Measurements from ENCODE around the gene LCE2A.
"Not testable (repeated sequence)": the region's sequence is repeated elsewhere in the genome, so short reads cannot be mapped to it uniquely, and the experiment has no call there.

The LCE2A gene, protein sequence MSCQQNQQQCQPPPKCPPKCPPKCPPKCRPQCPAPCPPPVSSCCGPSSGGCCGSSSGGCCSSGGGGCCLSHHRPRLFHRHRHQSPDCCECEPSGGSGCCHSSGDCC

DNA sequence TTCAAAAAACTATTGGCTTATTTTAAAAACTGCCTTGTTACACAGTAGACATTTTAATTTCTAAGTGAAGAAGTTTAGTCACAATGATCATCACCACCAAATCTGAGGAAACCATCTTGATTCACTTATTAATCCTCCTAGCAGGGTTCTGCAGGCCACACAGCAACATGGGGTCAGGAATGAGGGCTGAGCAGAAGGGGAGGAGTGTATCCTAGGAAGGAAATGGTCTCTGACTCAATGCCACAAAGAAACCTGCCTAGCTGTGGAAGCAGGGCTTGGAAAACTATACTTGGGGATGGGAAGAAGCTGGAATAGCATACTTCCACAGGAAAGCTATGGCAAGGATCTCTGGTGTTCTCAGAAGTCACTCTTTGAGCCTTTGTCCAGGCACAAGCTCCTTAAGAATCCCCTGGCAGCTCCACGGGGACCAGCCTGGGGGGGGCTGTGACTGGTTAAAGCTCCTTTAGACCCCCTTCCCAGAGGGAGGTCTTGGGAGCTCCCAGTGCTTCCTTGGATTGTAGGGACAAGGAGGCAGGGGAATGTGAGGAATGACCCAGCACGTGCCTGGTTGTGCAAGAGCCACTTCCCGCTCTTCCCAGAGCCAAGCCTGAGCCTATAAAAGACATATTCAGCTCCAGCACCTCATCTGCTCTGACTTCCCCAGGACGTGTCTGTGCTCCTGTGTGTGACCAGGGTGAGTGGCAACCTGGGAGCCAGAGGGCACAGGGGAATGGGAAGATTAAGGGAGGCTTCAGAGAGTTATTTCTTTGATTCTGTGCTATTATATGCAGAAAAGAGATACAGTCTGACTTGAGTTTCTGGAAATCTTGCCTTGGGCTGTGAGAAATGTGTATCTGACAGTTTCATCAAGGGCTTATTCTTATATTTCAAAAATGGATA, at the start of gene LCE2A:
LCE2A (plus strand) TSS at position 645 of the 900 bp plus-strand sequence. CDS start 557 bp downstream, outside the sequence.
- no peak for DNase-seq (ENCODE audit: low spot score)

DNA sequence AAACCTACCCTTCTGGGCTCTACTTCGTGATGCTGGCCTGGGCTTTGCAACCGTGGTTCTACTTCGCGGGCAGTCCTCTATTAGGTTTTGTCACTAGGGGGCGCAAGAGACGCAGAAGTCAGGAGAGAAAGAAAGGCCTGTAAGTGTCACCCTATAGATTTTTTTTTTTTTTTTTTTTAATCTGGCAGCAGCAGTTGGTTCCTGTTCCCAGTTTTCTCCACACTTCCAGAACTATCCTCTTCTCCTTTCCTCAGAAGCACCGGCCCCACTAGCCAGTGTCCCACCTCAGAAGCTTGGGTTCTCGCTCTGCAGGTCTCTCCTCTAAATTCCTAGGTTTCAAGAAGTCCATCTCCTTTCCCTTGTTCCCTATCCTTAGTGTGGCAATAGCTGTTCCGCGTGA, 44.0 kb upstream of the LCE2A start:
- DNase-seq (ENCODE audit: low spot score), result peak; percentile 44

DNA sequence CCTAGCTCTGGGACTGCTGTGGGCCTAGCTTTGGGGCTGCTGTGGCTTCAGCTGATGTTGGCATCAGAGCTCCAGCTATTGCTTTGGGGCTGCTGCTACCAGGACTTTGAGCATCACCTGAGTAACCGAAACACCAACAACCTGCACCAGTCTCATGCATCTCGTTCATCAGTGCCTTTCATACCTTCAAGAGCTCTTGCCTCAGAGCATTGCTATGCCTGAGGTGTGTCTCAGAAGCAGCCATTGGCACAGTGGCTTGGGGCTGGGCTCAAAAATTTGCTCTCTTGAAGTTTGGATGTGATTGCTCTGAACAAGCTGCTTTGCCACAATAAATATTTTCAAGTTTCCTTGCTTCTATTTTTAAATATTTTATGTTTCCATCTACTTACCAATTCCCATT, 41.7 kb upstream of the LCE2A start:
- DNase-seq (ENCODE audit: low spot score), result no peak

DNA sequence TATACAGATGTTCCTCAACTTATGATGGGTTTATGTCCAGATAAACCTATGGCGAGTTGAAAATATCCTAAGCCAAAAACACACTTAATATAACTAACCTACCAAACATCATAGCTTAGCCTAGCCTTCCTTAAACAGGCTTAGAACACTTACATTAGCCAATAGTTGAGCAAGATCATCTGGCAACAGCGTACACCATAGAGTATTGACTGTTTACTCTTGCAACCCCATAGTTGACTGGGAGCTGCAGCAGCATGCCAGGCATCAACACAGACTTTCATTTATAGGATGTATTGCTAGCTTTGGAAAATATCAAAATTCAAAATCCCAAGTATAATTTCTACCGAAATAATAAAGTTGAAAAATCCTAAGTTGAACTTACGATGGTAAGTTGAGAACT, 40.5 kb upstream of the LCE2A start:
- DNase-seq (ENCODE audit: low spot score), result no peak

DNA sequence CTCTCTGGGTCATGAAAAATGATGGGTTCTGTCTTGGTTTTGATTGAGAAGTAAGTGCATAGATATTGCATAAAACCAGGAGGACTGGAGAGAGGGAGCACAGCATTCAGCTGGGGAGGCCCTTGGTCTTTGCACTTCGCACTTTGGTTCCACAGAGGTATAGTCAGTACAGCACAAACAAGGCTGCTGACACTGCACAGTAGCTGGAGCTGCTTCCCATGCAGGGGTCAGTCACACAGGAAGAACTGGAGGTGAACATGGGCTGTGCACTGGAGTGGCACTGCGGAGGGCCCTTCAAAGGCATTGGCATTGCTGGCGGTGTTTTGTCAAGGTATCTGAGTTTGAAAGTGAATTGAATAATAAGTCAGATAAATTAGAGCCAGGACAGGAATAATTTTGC, 39.5 kb upstream of the LCE2A start:
- DNase-seq (ENCODE audit: low spot score), result no peak

DNA sequence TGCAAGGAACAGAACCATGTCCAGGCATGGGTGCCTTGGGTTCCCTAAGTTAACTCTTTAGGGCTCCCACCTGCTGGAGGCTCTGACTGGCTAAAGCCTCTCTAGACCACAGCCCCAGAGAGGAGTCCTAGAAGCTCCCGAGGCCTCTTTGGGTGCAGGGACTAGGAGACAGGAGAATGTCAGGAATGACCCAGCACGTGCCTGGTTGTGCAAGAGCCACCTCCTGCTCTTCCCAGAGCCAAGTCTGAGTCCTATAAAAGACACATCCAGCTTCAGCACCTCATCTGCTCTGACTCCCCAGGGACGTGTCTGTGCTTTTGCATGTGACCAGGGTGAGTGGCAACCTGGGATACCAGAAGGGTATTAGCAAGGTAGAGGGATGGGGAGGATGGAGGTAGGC, 35.0 kb upstream of the LCE2A start, which contains the start of gene LCE2D:
LCE2D (plus strand) TSS at position 283 of the 400 bp plus-strand sequence. CDS start 726 bp downstream, outside the sequence.
- DNase-seq (ENCODE audit: low spot score), result no peak

DNA sequence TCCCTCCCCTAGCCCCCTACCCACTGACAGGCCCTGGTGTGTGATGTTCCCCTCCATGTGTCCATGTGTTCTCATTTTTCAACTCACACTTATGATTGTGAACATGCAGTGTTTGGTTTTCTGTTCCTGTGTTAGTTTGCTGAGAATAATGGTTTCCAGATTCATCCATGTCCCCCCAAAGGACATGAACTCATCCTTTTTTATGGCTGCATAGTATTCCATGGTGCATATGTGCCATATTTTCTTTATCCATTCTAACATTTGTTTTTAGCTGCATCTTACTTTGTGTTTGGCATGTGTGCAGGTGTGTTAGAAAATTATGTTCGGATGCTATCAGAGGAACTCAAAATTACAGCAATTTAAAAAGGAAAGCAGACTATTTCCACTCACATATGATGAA, 32.0 kb upstream of the LCE2A start:
- not testable (repeated sequence) for DNase-seq (ENCODE audit: low spot score)

DNA sequence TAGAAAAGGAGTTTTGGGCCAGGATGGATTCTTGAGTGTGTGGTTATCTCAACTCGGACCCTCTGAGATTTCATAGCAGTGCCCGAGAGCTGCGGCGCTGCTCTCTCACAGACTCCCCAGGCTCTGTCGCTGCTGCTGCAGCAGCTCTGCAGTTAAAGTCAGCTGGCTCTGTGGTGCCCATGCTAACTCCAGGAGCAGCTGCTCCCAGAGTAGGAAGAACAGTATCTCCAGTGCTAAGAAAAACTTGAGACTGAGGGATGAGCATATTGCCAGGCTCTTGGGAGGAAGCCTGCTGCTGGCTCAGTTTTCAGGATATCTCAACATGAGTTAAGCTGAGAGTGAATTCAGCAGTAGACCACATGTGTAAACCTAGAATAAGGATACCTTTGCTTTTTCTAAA, 30.5 kb upstream of the LCE2A start:
- no peak for DNase-seq (ENCODE audit: low spot score)

DNA sequence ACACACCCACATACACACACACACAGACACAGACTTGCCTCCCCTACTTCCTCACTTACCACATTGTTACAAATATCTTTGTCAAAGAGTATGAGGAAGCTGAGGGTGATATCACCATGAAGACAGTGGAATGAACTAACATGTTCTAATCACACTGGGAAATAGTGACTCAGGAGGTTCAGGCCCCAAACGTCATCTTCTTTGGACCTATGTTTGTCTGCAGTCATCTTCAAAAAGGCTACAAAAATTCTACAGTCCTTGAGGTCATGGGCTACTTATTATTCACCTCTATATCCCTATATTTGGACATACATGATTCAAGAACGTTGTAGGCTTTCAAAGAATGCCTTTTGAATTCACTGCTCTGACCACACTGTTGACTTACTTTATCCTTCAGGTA, 25.1 kb upstream of the LCE2A start:
- DNase-seq (ENCODE audit: low spot score), result no peak

DNA sequence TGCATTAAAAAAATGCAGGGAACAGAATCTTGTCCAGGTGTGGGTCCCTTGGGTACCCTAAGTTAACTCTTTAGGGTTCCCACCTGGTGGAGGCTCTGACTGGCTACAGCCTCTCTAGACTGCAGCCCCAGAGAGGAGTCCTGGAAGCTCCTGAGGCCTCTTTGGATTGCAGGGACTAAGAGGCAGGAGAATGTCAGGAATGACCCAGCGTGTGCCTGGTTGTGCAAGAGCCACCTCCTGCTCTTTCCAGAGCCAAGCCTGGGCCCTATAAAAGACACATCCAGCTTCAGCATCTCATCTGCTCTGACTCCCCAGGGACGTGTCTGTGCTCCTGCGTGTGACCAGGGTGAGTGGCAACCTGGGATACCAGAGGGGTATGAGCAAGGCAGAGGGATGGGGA, 23.2 kb upstream of the LCE2A start, which contains the start of gene LCE2C:
LCE2C (plus strand) TSS at position 297 of the 400 bp plus-strand sequence. CDS start 737 bp downstream, outside the sequence.
- DNase-seq (ENCODE audit: low spot score), result not testable (repeated sequence)

DNA sequence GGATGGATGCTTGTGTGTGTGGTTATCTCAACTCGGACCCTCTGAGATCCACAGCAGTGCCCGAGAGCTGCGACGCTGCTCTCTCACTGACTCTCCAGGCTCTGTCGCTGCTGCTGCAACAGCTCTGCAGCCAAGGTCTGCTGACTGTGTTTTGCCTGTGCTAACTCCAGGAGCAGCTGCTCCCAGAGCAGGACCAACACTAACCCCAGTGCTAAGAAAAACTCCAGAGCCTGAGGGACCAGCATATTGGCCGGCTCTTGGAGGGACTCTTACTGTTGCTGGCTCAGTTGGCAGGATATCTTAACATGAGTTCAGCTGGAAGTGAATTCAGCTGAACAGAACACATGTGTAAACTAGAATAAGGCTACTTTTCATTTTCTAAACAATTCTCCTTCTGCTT, 18.7 kb upstream of the LCE2A start:
- no peak for DNase-seq (ENCODE audit: low spot score)

DNA sequence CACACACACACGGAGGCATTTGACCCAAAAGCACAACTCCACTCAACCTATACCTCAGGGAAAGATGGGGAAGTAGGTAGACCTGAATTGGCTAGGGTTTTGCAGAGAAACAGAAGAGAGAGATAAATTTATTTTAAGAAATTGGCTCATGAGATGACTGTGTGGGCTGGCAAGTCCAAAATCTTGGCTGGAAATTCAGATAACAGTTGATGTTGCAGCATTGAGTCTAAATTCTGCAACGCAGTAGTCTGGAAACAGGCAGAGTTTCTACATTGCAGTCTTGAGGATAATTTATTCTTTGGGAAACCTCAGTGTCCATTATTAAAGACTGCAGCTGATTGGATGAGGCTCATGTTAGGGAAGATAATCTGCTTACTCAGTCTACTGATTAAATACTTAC, 16.5 kb upstream of the LCE2A start:
- DNase-seq (ENCODE audit: low spot score), result no peak

DNA sequence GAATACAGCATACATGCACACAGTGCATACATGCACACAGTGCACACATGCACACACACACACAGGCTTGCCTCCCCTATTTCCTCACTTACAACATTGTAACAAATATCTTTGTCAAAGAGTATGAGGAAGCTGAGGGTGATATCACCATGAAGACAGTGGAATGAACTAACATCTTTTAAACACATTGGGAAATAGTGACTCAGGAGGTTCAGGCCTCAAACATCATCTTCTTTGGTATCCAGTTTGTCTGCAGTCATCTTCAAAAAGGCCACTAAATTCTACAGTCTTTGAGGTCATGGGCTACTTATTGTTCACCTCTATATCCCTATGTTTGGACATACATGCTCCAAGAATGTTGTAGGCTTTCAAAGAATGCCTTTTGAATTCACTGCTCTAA, 14.3 kb upstream of the LCE2A start:
- no peak for DNase-seq (ENCODE audit: low spot score)

DNA sequence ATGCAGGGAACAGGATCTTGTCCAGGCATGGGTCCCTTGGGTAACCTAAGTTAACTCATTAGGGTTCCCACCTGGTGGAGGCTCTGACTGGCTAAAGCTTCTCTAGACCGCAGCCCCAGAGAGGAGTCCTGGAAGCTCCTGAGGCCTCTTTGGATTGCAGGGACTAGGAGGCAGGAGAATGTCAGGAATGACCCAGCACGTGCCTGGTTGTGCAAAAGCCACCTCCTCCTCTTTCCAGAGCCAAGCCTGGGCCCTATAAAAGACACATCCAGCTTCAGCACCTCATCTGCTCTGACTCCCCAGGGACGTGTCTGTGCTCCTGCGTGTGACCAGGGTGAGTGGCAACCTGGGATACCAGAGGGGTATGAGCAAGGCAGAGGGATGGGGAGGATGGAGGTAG, 12.3 kb upstream of the LCE2A start, which contains the start of gene LCE2B:
LCE2B (plus strand) TSS at position 301 of the 400 bp plus-strand sequence. CDS start 721 bp downstream, outside the sequence.
- DNase-seq (ENCODE audit: low spot score), result not testable (repeated sequence)

DNA sequence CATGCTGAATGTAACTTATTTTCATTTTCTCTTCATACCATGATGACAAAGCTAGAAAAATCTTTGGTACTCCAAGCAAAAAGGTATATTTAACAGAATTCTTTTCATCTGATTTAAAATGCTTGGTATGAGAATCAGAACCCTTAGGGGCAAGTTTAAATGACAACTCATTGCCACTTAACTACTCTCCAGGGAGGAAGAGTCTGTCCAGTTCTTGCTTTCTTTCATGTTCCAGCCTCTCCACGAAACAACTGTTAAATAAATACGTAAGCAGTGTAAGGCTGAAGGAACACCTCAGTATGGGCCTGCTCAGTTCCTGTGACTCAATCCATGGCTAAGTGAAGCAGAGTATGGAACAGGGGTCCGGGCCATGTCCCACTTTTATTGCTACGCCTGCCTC, 1.6 kb downstream of the LCE2A start:
- no peak for DNase-seq (ENCODE audit: low spot score)

DNA sequence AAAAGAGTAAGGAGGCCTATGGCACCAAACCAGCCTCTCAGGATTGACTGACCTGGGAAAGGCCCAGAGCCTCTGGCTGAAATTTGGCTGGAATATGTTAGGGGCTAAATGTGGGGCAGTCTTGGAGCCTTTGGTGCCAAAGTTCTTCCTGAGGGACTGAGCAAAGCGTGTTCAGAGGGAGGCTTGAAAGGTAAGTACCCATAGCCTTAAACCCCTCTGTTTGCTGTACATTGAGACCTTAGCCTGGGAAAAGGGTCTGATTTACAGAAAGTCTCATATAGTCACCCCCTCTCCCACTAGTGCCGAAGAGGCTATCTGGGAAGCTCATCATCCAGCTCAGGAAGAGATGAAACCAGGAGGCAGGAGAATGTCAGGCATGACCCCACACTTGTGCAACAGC, 9.7 kb downstream of the LCE2A start, which contains the start of gene LCE4A:
LCE4A (plus strand) TSS at position 301 of the 400 bp plus-strand sequence. CDS start 916 bp downstream, outside the sequence.
- no peak for DNase-seq (ENCODE audit: low spot score)

DNA sequence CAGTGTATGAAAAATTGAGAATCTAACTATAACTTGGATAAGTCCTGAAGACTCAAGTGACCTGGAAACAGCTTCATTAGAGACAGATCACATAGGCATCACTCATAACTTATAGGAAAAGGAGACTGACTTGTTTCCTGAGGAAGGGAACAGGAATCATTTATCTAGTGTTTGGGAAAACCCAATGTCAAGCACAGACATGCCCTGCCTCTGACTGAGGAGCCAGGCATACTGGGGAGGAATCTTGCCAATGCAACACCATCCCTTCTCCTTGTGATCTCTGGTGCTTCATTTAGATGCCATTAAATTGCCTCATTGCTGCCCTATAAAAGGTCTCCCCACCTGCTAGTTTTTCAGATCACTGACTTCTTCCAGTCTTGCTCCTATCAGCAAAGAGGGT, 20.1 kb downstream of the LCE2A start:
- DNase-seq (ENCODE audit: low spot score), result no peak

DNA sequence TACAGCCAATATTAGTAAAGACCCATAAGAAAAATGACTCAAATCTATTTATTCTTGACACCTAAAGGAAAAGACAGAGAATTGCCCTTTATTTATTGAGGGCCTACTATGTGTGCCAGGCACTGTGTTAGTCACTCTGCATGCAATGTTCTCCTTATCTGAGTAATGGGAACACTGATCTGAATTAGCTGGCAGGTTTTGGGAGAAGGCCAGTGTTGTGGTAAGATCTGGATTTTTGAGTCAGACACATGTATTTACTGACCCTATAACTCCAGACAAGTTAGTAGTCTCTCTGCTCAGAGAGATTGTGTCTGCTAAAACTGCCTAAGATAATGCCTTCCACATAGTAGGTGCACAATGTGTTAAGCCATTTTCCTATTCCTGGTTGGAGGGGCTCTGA, 27.1 kb downstream of the LCE2A start:
- DNase-seq (ENCODE audit: low spot score), result no peak

DNA sequence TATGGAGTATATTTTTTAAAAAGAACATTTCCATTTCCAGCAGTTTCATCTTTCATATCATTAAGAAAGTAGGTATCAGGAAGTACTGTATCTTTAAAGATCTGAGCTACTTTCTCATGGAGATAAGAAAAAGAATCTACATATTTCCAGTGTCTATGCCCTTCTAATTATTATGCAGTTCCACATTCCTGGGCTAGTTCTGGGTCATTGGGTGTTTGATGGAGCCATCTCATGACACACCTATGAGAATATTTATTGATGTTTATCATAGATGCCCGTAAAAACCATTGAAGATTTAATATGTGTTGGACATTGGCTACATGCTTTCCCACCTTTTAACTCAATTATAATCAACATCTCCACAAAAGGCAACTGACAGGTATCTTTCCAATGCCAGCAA, 30.8 kb downstream of the LCE2A start:
- DNase-seq (ENCODE audit: low spot score), result no peak

DNA sequence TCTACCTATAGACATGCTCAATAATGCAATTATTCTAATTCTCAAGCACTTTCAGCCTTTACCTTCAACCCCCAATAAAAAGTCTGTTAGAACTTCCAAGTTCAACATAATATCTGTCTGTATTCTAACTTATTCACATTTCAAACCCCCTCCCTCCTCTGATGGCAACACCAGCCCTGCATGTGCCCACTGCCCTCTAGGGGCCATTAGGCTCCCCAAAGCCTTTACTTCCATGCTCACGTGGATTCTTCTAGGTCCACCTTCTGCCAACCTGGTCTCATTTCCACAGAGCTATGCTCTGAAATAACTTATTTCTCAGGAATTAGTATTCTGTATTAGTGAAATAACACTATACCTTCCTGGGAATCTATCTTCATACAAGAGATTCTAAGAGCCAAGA, 37.5 kb downstream of the LCE2A start:
- DNase-seq (ENCODE audit: low spot score), result no peak

DNA sequence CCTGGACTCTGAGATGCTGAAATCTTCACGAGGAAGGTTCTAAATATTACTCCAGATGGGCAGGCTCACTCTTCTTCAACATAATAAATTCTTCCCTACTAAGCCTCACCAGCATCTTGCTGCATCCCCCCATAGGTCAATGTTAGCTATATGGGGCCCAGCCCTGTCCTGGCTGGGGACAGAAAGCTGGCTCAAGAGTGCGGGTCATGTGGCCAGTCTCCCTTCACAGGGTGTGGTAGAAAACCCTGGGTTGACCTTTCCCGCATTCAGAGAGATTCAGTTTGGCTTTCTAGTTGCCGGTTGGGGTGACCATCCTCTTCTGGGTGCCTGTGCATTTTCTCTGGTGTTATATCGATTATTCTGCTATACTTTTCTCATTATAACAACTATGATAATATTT, 39.9 kb downstream of the LCE2A start:
- no peak for DNase-seq (ENCODE audit: low spot score)

DNA sequence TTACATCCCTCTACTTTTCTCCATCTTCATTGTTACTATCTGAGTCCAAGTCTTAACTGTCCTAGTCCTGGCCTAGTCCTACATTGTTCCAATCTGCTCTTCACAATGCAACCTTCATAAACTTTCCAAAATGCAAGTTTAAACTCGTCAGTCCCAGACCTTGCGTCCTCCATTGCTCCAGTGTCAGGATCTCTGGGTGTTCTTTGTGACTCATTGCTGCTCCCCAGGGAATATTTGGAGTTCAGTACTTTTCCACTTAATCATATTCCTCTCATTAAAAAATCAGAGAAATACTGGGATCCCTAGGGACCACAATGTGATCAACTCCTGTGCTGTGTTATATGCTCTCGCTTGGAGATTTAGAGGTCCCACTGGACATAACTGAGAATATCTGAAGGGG, 41.7 kb downstream of the LCE2A start:
- no peak for DNase-seq (ENCODE audit: low spot score)

DNA sequence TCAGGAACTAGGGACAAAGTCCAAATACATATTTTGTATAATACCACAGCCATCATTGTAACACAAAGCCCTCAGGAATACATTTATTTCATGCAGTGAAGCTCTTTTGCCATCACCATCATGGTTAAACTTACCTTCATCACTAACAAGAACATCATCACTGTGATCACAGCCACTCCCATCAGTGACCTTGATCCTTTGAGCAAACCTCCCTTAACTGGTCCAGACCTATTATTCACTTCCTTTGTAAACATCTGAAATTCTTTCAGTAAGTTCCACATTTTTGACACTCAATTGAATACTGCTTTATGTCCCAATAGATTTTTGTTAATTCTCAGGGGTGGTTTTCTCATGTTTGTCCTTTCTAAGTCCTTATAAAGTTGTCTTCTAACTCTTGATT, 43.5 kb downstream of the LCE2A start:
- DNase-seq (ENCODE audit: low spot score), result no peak
